Hypothalamus (tissue), 51 donors: ENCODE measurements around the gene IGSF23.
"Not testable (repeated sequence)": the region's sequence is repeated elsewhere in the genome, so short reads cannot be mapped to it uniquely, and the experiment has no call there.

Source experiments
- DNase-seq, 51 donors: peaks; one replicate each; lab custom pipeline; 2025; lab: John Stamatoyannopoulos, UW

The IGSF23 gene

DNA sequence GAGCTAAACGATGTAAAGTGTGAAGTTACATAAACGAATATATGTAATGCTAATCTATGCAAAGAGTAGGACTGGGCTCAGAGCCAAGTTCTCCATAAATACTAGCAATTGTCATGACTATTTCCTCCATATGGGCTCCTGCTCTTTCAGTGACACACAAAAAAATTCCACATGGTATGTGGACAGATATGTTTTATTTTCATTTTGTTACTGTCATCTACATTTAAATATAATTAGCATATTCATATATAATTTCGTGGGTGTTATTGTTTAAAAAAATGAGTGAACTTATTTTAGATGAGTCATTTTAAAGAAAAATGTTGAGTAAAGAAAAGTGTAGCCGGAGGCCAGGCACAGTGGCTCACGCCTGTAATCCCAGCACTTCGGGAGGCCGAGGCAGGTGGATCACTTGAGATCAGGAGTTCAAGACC, 5.0 kb upstream of the IGSF23 start:
- no peak for DNase-seq

GRCh38 chr19:44609219-44609618, 4.1 kb upstream of the IGSF23 start:
- no peak for DNase-seq

DNA sequence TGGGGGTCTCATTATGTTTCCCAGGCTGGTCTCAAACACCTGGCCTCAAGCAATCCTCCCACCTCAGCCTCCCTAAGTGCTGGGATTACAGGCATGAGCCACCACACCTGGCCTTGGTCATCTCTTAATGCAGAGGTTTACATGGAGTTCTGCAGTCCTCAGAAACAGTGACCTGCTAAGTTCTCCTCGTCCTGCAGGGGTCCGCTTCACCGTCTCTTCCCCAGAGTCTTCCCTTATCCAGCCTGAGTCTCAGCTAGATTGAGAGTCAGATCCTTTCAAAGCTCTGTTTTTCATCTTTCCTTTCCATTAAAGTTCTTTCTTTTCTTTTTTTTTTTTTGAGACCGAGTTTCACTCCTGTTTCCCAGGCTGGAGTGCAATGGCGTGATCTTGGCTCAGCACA, 2.9 kb upstream of the IGSF23 start:
- not testable (repeated sequence) for DNase-seq

GRCh38 chr19:44611812-44612295, 1.5 kb upstream of the IGSF23 start:
- no peak for DNase-seq

- no peak for DNase-seq
Observed at GRCh38 chr19:44614313-44614712, 950 bp downstream of the IGSF23 start.

GRCh38 chr19:44615863-44616247, 2.5 kb downstream of the IGSF23 start:
- DNase-seq, result no peak

DNA sequence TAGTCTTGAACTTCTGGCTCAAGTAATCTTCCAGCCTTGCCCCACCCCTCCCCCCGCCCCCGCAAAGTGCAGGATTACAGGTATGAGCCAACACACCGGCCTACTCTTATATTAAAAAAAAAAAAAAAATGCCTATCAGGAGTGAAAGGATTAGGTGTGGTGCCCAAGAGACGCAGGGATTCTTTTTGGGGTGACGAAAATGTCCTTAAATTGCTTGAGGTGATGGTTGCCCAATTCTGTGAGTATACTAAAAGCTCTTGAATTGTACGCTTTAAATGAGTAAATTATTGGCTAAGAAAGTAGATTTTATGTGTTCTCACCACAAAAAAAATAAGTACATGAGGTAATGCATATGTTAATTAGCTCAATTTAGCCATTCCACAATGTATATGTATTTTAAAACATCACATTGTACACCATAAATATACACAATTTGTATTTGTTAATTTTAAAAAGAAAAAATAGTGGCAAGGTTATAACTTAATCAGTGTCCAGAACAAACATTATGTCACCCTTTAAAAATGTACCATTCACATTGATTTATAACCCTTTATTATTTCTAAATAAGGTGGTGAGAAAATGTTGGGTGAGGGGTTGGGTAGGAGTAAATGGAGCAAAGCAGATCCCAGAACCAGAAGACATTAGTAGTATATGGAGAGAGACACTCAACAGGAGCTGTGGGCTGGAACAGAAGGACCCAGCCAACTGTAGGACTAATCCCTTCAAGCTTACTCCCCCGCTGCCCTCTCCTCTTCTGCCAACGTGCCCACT, 3.9 kb downstream of the IGSF23 start:
- DNase-seq, result no peak

- no peak for DNase-seq
Observed at GRCh38 chr19:44618640-44619357, 5.4 kb downstream of the IGSF23 start.

GRCh38 chr19:44620667-44621066, 7.3 kb downstream of the IGSF23 start:
- DNase-seq, result no peak

DNA sequence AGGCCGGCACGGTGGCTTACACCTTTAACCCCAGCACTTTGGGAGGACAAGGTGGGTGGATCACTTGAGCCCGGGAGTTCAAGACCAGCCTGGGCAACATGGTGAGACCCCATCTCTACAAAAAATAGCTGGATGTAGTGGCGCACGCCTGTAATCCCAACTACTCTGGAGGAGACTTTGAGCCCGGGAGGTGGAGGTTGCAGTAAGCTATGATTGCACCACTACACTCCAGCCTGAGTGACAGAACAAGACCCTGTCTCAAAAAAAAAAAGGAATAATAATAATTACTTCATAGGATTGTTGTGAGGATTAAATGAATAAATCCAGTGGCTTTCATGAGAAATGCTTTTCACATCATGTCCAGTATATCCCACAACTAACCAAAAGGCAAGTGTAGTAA, 8.0 kb downstream of the IGSF23 start:
- DNase-seq, result no peak

DNA sequence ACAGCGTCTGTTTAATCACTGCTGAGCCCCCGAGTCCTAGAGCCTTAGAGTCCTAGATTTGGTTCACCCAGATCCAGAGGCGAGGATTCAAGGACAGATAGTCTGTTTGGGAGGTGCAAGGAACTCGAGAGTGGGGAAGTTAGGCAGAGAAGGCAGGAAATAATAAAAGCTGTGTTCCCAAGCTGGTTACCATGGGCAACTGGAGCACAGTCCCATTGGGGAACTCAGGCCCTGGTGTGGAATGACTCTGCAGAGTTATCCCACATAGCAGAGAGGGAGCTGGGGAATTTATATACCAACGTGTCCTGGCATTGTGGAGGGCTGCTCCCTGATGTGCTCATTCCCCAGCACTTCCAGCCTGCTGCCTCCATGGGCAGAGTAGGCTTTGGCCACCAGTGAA, 9.7 kb downstream of the IGSF23 start:
- DNase-seq, result no peak

DNA sequence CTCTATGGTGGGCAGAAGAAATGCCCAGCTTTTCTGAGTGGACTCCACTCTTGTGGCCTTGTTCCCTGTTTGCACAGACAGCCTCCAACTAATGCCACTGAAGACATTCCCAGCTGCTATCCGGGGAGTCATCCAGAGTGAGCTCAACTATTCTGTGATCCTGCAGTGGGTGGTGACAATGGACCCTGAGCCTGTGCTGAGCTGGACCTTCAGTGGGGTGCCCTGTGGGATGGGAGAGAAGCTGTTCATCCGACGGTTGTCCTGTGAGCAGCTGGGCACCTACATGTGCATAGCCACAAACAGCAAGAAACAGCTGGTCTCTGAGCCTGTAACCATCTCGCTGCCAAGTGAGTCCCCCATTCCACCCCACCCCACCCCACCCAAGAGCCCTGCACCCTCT, 10.3 kb downstream of the IGSF23 start:
- no peak for DNase-seq

DNA sequence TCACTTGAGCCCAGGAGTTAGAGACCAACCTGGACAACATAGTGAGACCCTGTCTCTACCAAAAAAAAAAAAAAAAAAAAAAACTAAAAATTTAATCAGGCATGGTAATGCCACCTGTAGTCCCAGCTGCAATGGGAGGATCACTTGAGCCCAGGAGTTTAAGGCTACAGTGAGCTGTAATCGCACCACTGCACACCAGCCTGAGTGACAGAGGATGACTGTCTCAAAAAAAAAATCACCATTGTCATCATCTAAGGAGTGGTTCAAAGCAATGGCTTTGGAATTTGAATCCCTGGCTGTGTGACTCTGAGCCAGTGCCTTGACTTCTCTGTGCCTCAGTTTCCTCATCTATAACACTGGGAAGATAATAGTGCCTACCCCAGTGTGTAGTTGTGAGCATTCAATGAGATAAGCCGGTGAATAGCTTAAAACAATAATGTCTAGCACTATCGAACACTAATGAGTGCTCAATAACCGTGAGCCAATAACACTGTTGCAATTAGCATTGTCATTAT, 11.5 kb downstream of the IGSF23 start:
- DNase-seq, result no peak

DNA sequence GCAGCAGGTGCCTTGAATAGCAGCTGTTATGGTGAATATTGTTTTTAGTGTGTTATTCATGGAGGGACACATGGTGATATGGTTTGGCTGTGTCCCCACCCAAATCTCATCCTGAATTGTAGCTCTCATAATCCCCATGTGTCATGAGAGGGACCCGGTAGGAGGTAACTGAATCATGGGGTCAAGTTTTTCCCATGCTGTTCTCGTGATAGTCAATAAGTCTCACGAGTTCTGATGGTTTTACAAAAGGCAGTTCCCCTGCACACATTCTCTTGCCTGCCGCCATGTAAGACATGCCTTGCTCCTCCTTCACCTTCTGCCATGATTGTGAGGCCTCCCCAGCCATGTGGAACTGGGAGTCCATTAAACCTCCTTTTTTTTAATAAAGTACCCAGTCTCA, 12.3 kb downstream of the IGSF23 start:
- not testable (repeated sequence) for DNase-seq

DNA sequence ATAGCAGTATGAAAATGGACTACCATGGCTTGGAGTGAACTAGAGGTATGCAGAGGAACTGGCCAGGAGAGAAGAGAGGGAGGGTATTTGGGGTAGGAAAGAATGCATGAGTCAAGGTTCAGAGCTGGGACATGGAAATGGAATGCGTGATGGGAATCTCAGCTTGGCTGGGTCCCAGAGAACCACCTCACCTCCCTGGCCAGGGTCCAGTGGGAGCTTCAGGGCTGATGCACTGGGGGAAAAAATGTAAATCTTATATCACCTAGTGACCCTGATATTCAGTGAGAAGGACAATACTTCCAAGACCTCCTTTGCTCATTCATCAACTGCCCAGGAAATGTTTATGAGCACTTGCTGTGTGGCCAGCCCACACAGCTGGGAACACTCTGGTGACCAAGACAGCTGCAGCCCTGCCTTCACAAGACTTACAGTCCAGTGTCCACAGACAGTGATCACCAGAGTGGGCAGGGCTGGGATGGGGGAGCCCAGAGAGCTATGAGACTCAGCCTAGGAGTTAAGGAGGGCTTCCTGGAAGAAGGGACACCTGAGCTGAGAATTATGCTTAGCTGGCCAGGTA, 12.8 kb downstream of the IGSF23 start:
- no peak for DNase-seq

- DNase-seq, result no peak
Observed at GRCh38 chr19:44627631-44628030, 14.3 kb downstream of the IGSF23 start.

- no peak for DNase-seq
Observed at GRCh38 chr19:44628793-44629192, 15.4 kb downstream of the IGSF23 start.

DNA sequence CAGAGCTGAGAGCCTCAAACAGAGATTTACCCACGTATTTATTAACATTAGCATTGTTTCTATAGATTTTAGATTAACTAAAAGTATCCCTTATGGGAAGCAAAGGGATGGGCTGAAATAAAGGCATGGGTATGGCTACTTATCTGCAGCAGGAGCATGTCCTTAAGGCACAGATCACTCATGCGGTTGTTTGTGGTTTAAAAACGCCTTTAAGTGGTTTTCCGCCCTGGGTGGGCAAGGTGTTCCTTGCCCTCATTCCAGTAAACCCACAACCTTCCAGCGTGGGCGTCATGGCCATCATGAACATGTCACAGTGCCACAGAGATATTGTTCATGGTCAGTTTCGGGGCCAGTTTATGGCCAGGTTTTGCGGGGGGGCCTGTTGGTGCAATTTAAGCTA, 18.2 kb downstream of the IGSF23 start:
- DNase-seq, result not testable (repeated sequence)

GRCh38 chr19:44634058-44634457, 20.7 kb downstream of the IGSF23 start:
- not testable (repeated sequence) for DNase-seq

GRCh38 chr19:44634785-44635184, 21.4 kb downstream of the IGSF23 start:
- DNase-seq, result no peak
